Activated CD4-positive, alpha-beta T cell treated with anti-CD3 and anti-CD28 coated beads, Interleukin-2, Interleukin-4, amounts not matched to agents 100 ng/mL and 50 ng/mL, durations not matched to agents 16 hours and 8 hours (primary cell): ENCODE measurements around the gene CXCR2.
"Not testable (repeated sequence)": the region's sequence is repeated elsewhere in the genome, so short reads cannot be mapped to it uniquely, and the experiment has no call there.

Experiments used
- DNase-seq: peaks from one replicate; pipeline ENCODE4 v3.0.0-alpha.2; 2020; ENCODE audit warnings: low spot score

The CXCR2 gene

DNA sequence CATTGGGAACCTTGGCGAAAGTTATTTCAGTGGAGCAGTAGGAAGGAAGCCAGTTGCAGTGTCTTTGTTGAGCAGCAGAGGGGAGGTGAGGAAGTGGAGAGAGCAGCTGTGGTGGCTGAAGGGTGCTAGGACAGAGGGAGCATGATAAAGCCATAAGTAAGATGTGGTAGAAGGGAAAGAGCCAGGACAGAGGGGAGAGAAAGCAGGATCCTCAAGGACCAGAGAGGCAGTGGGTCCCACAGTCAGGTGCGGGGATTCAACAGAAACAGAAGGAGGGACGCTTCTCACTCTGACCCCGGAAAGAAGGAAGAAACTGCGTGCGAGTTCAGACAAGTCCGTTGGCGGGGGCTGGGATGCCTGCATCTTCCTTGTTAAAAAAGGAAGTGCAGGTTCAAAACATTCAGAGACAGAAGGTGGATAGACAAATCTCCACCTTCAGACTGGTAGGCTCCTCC, at the start of gene CXCR2:
Gene CXCR2, plus strand, starts transcription at position 403 of the 455 bp plus-strand sequence. CDS start 8,774 bp downstream, outside the sequence.
- no peak for DNase-seq

- DNase-seq, result no peak
These were observed 48.2 kb upstream of the CXCR2 start for GRCh38 chr2:218077464-218078216.

GRCh38 chr2:218079943-218080913, 45.6 kb upstream of the CXCR2 start:
- no peak for DNase-seq

DNA sequence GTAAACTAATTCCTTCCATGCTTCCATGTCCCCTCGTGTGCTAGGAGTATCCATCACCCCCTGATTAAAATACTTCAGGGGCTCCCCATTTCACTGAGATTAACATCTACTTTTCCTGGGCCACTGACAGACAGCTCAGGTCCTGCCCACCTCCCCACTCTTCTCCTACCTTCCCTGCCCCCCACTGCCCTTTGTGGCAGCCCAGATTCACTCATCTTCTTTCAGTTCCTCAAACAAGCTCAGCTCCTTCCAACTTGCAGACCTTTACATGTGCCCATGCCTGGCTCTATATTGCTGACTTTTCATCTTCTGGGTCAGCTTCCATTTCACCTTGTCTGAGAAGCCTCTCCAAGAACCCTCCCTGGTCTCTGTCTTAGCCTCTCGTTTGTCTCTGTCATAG, 44.8 kb upstream of the CXCR2 start:
- no peak for DNase-seq

GRCh38 chr2:218081695-218082094, 44.1 kb upstream of the CXCR2 start:
- no peak for DNase-seq

GRCh38 chr2:218082586-218083351, 43.1 kb upstream of the CXCR2 start:
- no peak for DNase-seq

GRCh38 chr2:218083352-218083676, 42.5 kb upstream of the CXCR2 start:
- no peak for DNase-seq

DNA sequence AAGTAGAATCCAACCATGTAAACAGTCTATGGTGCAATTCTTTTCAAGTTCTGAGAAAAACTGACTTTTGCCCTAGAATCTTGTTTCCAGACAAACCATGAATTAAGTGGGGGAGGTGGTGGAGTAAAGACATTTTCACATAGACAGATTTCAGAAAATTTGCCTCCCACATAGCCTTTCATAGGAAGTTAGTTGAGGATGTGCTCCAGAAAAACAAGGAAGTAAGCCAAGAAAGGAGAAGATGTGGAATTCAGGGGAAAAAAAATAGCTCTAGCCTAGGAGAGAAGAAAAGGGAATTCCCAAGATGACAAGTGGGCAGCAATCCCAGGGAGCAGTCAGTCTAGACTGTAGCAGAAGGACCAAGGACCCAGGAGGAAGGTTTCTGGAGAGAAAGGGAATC, 39.4 kb upstream of the CXCR2 start:
- DNase-seq, result no peak

GRCh38 chr2:218089259-218089658, 36.6 kb upstream of the CXCR2 start:
- no peak for DNase-seq

- no peak for DNase-seq
These were observed 34.1 kb upstream of the CXCR2 start for GRCh38 chr2:218091746-218092145.

DNA sequence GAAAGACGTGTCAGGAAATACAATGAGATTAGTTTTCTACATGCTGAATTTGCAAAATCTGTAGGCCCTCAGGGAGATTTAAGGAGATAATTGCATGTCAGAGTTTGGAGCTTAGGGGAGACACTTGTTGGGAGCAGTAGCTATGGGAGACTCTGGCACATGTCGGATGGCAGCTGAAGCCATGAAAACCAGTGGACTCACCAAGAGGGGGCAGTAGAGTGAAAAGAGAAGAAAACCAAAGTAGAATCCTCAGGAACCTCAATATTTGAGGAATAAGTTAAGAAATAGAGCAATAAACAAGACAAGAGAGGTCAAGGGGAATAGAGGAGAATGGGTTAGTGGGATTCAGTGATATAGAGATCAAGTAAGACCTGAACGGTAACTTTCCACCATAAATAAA, 31.9 kb upstream of the CXCR2 start:
- no peak for DNase-seq

- no peak for DNase-seq
These were observed 30.0 kb upstream of the CXCR2 start for GRCh38 chr2:218095853-218096252.

GRCh38 chr2:218097975-218098374, 27.9 kb upstream of the CXCR2 start:
- no peak for DNase-seq

GRCh38 chr2:218108834-218109233, 17.0 kb upstream of the CXCR2 start:
- DNase-seq, result not testable (repeated sequence)

- not testable (repeated sequence) for DNase-seq
These were observed 4.0 kb upstream of the CXCR2 start for GRCh38 chr2:218121789-218122188.

- DNase-seq, result not testable (repeated sequence)
These were observed 3.5 kb upstream of the CXCR2 start for GRCh38 chr2:218122286-218122685.

DNA sequence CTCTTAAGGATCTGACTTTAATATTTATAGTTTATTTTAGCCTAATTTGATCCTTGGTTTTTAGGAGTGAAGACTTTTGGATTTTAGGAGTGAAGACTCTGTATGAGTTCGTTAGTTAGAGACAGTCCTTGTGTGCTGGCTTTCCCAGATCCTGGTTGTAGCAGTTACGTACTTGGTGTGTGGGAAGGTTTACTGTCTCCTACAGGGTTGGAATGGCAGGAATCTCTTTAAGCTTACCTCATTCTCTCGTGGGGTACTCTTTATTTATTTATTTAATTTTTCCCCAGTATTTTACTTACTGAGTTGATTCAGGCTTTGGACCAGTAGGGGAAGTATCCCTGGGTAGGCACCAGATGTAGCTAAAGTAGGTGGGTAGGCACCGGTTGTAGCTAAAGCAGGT, 1.8 kb upstream of the CXCR2 start:
- no peak for DNase-seq

DNA sequence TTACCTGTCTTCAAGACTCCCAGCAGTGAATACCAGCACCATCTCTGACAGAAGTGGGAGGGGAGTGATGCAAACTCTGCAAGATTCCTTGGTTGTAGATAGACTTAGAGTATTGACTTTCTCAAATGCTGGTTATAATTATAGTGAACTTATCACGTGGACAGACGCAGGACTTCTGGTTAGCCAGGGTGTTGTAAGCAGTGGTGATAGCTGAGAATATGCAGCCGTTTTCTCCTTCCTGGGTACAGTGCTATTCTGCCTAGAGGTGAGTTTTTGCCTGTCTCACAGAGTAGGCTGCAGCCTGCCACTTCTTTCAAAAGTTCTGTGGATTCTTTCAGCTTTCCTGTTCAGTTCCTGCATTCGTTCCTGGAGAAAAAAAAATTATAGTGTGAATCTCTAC, 733 bp upstream of the CXCR2 start:
- no peak for DNase-seq

- no peak for DNase-seq
These were observed 2.2 kb downstream of the CXCR2 start for GRCh38 chr2:218127929-218128455.

DNA sequence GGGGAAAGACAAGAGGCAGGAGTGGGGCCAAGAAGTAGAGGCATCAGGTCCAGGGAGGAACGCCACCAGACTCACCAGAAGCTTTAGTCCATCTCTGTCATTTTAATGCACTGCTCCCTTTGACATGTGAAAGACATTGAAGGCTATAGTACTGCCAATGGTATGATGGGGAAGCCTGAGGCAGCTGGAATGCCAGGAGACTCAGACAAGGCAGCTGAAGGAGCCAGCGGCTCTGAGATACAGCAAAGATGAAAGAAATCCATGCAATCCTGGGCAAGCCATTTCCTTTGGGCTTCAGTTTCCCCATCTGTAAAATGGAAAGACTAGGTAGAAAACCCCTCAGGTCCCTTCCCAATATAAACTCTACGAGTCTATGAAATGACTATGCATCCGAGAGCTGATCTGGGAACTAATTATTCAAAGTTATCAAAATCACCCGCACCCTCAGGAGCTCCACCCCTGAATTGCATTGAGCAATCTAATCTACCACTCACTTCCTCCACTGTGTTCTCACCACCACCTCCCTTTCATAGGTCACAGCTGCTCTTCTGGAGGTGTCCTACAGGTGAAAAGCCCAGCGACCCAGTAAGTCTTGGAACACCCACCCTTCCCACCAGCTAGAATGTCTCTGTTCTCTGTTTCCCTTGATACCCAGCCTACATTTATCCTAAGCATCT, 3.1 kb downstream of the CXCR2 start:
- no peak for DNase-seq

DNA sequence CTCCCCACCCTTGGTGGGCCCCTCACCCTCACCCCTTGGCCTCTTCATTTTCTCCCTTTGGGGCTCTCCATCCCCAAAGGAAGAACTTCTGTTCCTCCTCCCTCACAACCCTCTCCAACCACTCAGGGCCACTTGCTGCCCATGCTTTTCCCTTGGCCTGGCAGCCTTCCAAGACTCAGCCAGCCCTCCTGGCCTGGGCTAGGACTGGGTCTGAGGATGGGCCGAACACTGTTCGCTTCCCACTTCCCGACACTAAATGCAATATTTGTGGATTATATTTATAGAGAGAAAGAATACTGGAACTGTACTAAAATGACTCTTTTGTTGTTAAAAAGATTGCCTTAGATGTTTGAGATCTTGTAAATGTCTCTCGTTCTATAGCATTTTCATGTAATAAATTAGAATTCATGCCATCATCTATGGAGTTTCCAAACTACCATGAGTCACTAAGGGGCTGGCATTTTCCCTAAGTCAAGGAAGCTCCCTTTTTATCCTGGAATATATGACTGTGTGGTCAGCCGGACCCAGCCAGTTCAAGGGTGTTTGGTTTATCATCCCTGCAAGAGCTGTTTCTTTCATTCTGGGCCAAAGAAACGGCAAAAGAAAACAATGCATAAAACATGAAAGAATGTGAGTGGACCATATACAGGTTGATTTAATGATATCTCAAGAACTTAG, 3.8 kb downstream of the CXCR2 start:
- no peak for DNase-seq
